ENCODE measurements around the gene TAC4. TPM values are rescaled to one million over a fixed set of nuclear protein-coding genes. Genes with fewer than 3 reads are reported as not detected.
A peak's percentile ranks its signal among the peaks of the same experiment; 100 is the strongest.

The TAC4 gene
- total RNA-seq, 4 donors from 2014 or later, result 1.3 TPM; not detected in 3

DNA sequence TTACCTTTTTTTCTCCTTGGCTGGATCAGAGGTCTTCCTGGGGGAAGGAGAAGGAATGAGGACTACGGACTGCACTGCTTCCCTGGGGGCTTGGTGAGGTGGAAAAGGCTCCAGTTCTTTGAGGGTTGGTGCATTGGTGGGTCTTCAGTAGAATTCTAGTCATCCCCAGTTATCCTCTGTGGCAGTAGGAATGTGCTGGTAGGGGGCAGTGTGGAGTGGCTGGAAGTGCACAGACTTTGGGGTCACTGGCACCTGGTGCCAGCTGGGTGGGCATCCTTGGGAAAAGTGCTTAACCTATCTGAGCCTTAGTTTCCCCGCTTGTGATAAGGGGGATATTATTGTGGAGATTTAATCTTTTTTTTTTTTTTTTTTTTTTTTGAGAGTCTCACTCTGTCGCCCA is 6.3 kb downstream of the TAC4 start:
- TF ChIP-seq, protein P1, sequence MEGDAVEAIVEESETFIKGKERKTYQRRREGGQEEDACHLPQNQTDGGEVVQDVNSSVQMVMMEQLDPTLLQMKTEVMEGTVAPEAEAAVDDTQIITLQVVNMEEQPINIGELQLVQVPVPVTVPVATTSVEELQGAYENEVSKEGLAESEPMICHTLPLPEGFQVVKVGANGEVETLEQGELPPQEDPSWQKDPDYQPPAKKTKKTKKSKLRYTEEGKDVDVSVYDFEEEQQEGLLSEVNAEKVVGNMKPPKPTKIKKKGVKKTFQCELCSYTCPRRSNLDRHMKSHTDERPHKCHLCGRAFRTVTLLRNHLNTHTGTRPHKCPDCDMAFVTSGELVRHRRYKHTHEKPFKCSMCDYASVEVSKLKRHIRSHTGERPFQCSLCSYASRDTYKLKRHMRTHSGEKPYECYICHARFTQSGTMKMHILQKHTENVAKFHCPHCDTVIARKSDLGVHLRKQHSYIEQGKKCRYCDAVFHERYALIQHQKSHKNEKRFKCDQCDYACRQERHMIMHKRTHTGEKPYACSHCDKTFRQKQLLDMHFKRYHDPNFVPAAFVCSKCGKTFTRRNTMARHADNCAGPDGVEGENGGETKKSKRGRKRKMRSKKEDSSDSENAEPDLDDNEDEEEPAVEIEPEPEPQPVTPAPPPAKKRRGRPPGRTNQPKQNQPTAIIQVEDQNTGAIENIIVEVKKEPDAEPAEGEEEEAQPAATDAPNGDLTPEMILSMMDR (IDR thresholded peaks at IDR 0.05), result no peak
- no peak for TF ChIP-seq POLR2A (IDR thresholded peaks at IDR 0.05)
- Histone ChIP-seq H3K4me3 (no peak overlapping the region), H3K4me1 (peaks cover 0 to 6% of the 10 kb centered on the region in 2 donors), H3K27ac (no peak overlapping the region), H3K36me3 (no peaks in the 10 kb centered on the region), H3K9me3 (no peaks in the 10 kb centered on the region), H3K27me3 (no peaks in the 10 kb centered on the region)
- DNase-seq, result no peak
- intact Hi-C loops (cut with DNase I; ENCODE audit: low total_unique reads), result no loop called here

DNA sequence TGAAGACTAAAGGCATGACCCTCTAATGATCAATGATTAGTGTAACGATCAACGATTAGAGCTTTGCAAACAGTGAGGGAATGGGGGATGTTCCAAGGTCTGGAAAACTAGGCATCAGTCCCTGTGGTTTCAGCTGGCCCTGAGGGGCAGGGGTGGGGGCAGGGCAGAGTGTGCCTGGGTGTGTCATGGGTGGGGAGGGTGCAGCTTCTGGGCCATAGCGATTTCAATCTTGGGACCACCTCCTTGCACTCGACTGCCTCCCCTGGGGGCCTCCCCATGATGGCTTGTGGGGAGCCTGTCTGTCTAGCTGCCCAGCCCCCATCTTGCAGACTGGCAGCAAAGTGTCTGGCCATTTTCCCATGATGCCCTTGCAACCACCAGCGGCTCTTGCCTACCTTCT is 8.4 kb downstream of the TAC4 start:
- H3K36me3 ChIP-seq, result no peaks in the 10 kb centered on the region
- H3K4me1 ChIP-seq, result peaks cover 0 to 6% of the 10 kb centered on the region in 2 donors
- no peaks in the 10 kb centered on the region for H3K27me3 ChIP-seq
- DNase-seq, result no peak
- no peak overlapping the region for H3K4me3 ChIP-seq
- H3K9me3 ChIP-seq, result no peaks in the 10 kb centered on the region
- intact Hi-C loops (cut with DNase I; ENCODE audit: low total_unique reads), result no loop called here
- no peak overlapping the region for H3K27ac ChIP-seq
- no peak for TF ChIP-seq POLR2A (IDR thresholded peaks at IDR 0.05)
- TF ChIP-seq, protein P1 (IDR thresholded peaks at IDR 0.05), result no peak

DNA sequence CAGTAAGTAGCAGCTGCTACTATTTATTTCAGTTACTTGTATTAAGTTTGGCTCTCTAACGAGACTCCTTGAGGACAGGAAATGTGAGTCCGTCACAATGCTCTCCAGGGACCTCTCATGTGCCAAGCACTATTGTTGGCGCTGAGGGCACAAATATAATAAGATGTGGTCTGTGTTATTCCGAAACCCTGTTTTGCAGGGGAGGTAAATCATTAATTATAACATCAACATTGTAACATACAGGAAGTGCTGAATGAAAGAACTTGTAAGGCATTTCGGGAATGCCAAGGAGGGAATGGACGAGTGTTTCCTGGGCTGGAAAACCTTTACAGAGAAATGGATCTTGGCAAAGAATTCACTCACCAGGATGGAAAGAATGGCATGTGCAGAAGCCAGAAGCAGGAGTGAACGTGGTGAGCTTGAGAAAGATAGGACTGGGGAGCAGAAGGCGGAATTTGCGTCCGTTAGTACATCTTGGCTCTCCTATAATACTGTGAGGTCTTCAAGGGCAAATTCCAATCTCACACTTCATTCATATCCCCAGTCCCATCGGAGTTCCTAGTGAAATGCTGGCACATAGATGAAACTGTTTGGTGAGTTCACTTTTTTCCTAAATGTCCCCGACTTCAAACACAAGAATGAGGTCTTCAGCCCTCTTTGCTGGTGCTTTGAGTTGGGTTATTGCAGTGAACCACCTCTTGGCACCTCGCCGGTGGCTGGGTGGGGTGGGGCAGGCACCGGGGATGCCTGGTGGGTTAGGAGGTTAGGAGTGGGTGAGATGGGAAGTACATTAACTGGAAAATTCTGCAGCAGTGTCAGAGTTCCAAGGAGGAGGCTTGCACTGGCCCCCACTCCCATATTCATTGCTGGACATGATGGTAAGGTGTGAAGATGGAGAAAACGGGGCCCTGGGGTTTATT is 11.5 kb downstream of the TAC4 start:
- H3K4me3 ChIP-seq, result no peak overlapping the region
- intact Hi-C loops (cut with DNase I; ENCODE audit: low total_unique reads), result no loop called here
- no peak for DNase-seq
- TF ChIP-seq, protein P1 (IDR thresholded peaks at IDR 0.05), result no peak
- TF ChIP-seq POLR2A (IDR thresholded peaks at IDR 0.05), result no peak
- no peaks in the 10 kb centered on the region for H3K9me3 ChIP-seq
- H3K4me1 ChIP-seq, result peaks cover 0 to 6% of the 10 kb centered on the region in 2 donors
- H3K27me3 ChIP-seq, result no peaks in the 10 kb centered on the region
- H3K27ac ChIP-seq, result peak overlapping the region in 1 of 2 donors; percentile 38
- H3K36me3 ChIP-seq, result no peaks in the 10 kb centered on the region

DNA sequence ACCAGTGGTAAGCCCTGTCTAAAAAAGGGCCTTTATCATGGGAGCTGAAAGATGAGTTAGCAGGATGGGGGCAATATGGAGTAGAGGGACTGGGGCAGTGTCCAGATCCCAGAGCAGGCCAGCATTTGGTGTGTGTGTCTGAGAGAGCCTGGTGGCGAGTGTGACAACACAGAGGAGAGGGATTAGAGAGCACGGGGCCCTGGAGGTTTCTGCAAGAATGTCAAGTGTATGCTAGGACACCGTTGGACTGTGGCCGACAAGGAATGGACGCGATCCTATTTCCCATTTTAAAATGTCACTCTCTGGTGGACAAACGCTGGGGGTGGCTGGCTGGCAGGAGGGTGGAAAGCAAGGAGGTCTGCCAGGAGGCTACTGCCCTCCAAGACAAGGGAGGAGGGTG is 12.4 kb downstream of the TAC4 start:
- Histone ChIP-seq H3K27ac (peak overlapping the region in 1 of 2 donors; percentile 26), H3K27me3 (no peaks in the 10 kb centered on the region), H3K4me3 (no peak overlapping the region), H3K4me1 (peaks cover 0 to 6% of the 10 kb centered on the region in 2 donors), H3K36me3 (no peaks in the 10 kb centered on the region), H3K9me3 (no peaks in the 10 kb centered on the region)
- intact Hi-C loops (cut with DNase I; ENCODE audit: low total_unique reads), result no loop called here
- no peak for TF ChIP-seq POLR2A (IDR thresholded peaks at IDR 0.05)
- TF ChIP-seq, protein P1 (IDR thresholded peaks at IDR 0.05), result no peak
- no peak for DNase-seq

DNA sequence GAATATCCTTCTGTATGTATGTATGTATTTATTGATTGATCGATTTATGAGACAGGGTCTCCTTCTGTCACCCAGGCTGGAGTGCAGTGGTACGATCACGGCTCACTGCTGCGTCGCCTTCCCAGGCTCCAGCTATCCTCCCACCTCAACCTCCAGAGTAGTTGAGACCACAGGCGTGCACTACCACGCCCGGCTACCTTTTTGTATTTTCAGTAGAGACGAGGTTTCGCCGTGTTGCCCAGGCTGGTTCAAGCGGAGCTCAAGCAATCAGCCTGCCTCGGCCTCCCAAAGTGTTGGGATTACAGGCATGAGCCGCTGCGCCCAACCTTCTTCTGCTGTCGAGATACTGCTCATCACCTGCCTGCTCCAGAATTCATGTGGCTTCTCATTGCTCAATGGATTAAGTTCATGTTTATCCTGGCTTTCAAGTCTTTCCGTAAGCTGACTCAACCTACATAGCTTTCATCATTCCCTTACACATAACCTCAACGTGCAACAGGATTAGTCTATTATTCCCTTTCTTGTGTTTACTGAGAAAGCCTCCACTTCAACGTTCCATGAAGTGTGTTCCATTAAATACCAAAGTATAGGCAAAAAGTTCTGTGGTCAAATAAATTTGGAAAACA is 13.6 kb downstream of the TAC4 start:
- intact Hi-C loops (cut with DNase I; ENCODE audit: low total_unique reads), result no loop called here
- no peaks in the 10 kb centered on the region for H3K36me3 ChIP-seq
- DNase-seq, result no peak
- no peaks in the 10 kb centered on the region for H3K9me3 ChIP-seq
- H3K4me3 ChIP-seq, result no peak overlapping the region
- H3K27ac ChIP-seq, result peak overlapping the region in 1 of 2 donors; percentile 58
- peaks cover 0 to 6% of the 10 kb centered on the region in 2 donors for H3K4me1 ChIP-seq
- no peak for TF ChIP-seq POLR2A (IDR thresholded peaks at IDR 0.05)
- TF ChIP-seq, protein P1 (IDR thresholded peaks at IDR 0.05), result no peak
- H3K27me3 ChIP-seq, result no peaks in the 10 kb centered on the region

Measured in uterus (tissue), 4 donors.